HEK293 (cell line): Measurements from ENCODE around the gene KCNC4.

Experiments used
- CTCF ChIA-PET: fragments of 350-600 bp; formaldehyde crosslinking; extraction: SDS; loops from one replicate; lab custom pipeline; 2021; ENCODE audit warnings: antibody characterized with exemption; lab: Yijun Ruan, JAX
- POLR2A ChIA-PET: fragments of 300-600 bp; formaldehyde crosslinking; extraction: SDS; loops from one replicate; lab custom pipeline; 2020; ENCODE audit warnings: antibody characterized with exemption, inconsistent platforms; lab: Yijun Ruan, JAX
- H3K27ac ChIP-seq: fragments of 200-500 bp; sonication (Bioruptor generic); 2 replicates; pipeline ENCODE4 v1.5.1; 2014; ENCODE audit warnings: low read depth, low read length, control low read depth, inconsistent platforms; ENCODE audit errors: extremely low read depth
- H3K36me3 ChIP-seq, 2 experiments: fragments of 200-500 bp in 1 of 2; sonication (Bioruptor generic) in 1 of 2; 1 replicate in 1 of 2; 2 replicates in 1 of 2; pipeline ENCODE4 v1.5.1; 2014 to 2017; ENCODE audit warnings: inconsistent platforms in 2 of 2, low read length in 2 of 2; ENCODE audit not compliant: control insufficient read depth in 2 of 2, insufficient read depth in 1 of 2
- H3K4me1 ChIP-seq: fragments of 200-500 bp; sonication (Bioruptor generic); 2 replicates; pipeline ENCODE4 v1.5.1; 2014; ENCODE audit warnings: mild to moderate bottlenecking, low read length, inconsistent platforms; ENCODE audit not compliant: control insufficient read depth, insufficient read depth
- H3K4me3 ChIP-seq: 2 replicates; pipeline ENCODE4 v1.5.1; 2011; ENCODE audit warnings: low read depth, mild to moderate bottlenecking, control low read depth, low read length, moderate library complexity
- H3K9me3 ChIP-seq: fragments of 200-500 bp; sonication (Bioruptor generic); 2 replicates; pipeline ENCODE4 v1.5.1; 2014; ENCODE audit warnings: low read depth, low read length, inconsistent platforms; ENCODE audit not compliant: control insufficient read depth, insufficient read depth
- CTCF ChIP-seq: fragments of 450-650 bp; formaldehyde crosslinking; IDR thresholded peaks from 2 replicates; pipeline ENCODE4 v1.5.1; 2016; ENCODE audit warnings: missing biosample characterization, missing genetic modification characterization
- INSM2 ChIP-seq: fragments of 450-650 bp; formaldehyde crosslinking; IDR thresholded peaks from 2 replicates; pipeline ENCODE4 v1.5.1; 2016; ENCODE audit warnings: missing biosample characterization, missing genetic modification characterization
- KLF1 ChIP-seq: fragments of 450-650 bp; formaldehyde crosslinking; IDR thresholded peaks from 2 replicates; pipeline ENCODE4 v1.5.1; 2016; ENCODE audit warnings: missing biosample characterization, missing genetic modification characterization
- MYNN ChIP-seq: fragments of 450-650 bp; formaldehyde crosslinking; IDR thresholded peaks from 2 replicates; pipeline ENCODE4 v1.5.1; 2016; ENCODE audit warnings: missing biosample characterization, missing genetic modification characterization, borderline replicate concordance
- PBX3 ChIP-seq: sonication (generic); formaldehyde crosslinking; IDR thresholded peaks from 2 replicates; pipeline ENCODE4 v1.8.1; 2022; ENCODE audit warnings: mild to moderate bottlenecking, moderate library complexity, missing genetic modification reagents
- PRDM4 ChIP-seq: fragments of 450-650 bp; formaldehyde crosslinking; IDR thresholded peaks from 2 replicates; pipeline ENCODE4 v1.5.1; 2017; ENCODE audit warnings: missing biosample characterization, missing genetic modification characterization
- SP7 ChIP-seq: fragments of 450-650 bp; formaldehyde crosslinking; IDR thresholded peaks from 2 replicates; pipeline ENCODE4 v1.5.1; 2016; ENCODE audit warnings: missing biosample characterization, missing genetic modification characterization
- TRIM28 ChIP-seq: IDR thresholded peaks from 2 replicates; pipeline ENCODE4 v1.6.1; 2011; ENCODE audit warnings: low read length, control low read depth, borderline replicate concordance
- ZNF10 ChIP-seq: fragments of 450-650 bp; formaldehyde crosslinking; IDR thresholded peaks from 2 replicates; pipeline ENCODE4 v1.5.1; 2017; ENCODE audit warnings: missing biosample characterization, missing genetic modification characterization
- ZNF16 ChIP-seq: fragments of 450-650 bp; formaldehyde crosslinking; IDR thresholded peaks from 2 replicates; pipeline ENCODE4 v1.5.1; 2016; ENCODE audit warnings: low read depth, missing biosample characterization, missing genetic modification characterization
- ZNF404 ChIP-seq: fragments of 450-650 bp; formaldehyde crosslinking; IDR thresholded peaks from 2 replicates; pipeline ENCODE4 v1.5.1; 2017; ENCODE audit warnings: missing biosample characterization, missing genetic modification characterization
- ZNF48 ChIP-seq: fragments of 450-650 bp; formaldehyde crosslinking; IDR thresholded peaks from 2 replicates; pipeline ENCODE4 v1.5.1; 2016; ENCODE audit warnings: missing biosample characterization, missing genetic modification characterization
- ZNF518A ChIP-seq: fragments of 450-650 bp; formaldehyde crosslinking; conservative IDR thresholded peaks from 2 replicates; pipeline ENCODE4 v1.5.1; 2016; ENCODE audit warnings: low read depth, missing biosample characterization, missing genetic modification characterization
- ZNF555 ChIP-seq: fragments of 450-650 bp; formaldehyde crosslinking; conservative IDR thresholded peaks from 2 replicates; pipeline ENCODE4 v1.5.1; 2017; ENCODE audit warnings: missing biosample characterization, mild to moderate bottlenecking, missing genetic modification characterization, inconsistent platforms
- ZNF791 ChIP-seq: fragments of 450-650 bp; formaldehyde crosslinking; IDR thresholded peaks from 2 replicates; pipeline ENCODE4 v1.5.1; 2016; ENCODE audit warnings: missing biosample characterization, missing genetic modification characterization
- ZSCAN16 ChIP-seq: fragments of 450-650 bp; formaldehyde crosslinking; IDR thresholded peaks from 2 replicates; pipeline ENCODE4 v1.5.1; 2016; ENCODE audit warnings: missing biosample characterization, missing genetic modification characterization
- ZSCAN23 ChIP-seq: fragments of 450-650 bp; formaldehyde crosslinking; IDR thresholded peaks from 2 replicates; pipeline ENCODE4 v1.5.1; 2016; ENCODE audit warnings: missing biosample characterization, missing genetic modification characterization
- ZSCAN4 ChIP-seq: fragments of 450-650 bp; formaldehyde crosslinking; IDR thresholded peaks from 2 replicates; pipeline ENCODE4 v1.5.1; 2017; ENCODE audit warnings: missing biosample characterization, missing genetic modification characterization

The KCNC4 gene

GRCh38 chr1:110242062-110242461 is 31.9 kb downstream of the KCNC4 start (continued):
- no peak for TF ChIP-seq ZNF518A (tag by site-specific recombination)
- no peak for TF ChIP-seq ZNF16 (tag by site-specific recombination)
- no peak for TF ChIP-seq ZSCAN4 (tag by site-specific recombination)
- no peak for TF ChIP-seq CTCF (tag by site-specific recombination)

GRCh38 chr1:110242731-110243130 is 32.6 kb downstream of the KCNC4 start:
- POLR2A ChIA-PET: no interaction called here
- H3K4me3 ChIP-seq: no peak overlapping the region
- CTCF ChIA-PET: interaction anchor here (3.5 kb wide), 1 partner anchor 34 kb away, joined by 15 read pairs; no protein-coding TSS in a partner anchor
- H3K4me1 ChIP-seq: no peaks in the 10 kb centered on the region
- no peak overlapping the region for H3K27ac ChIP-seq
- TF ChIP-seq ZNF791 (tag by site-specific recombination) (no peak), MYNN (tag by site-specific recombination) (no peak), PBX3 (CRISPR knock-in tag) (no peak), ZNF555 (tag by site-specific recombination) (no peak)
- H3K9me3 ChIP-seq: no peaks in the 10 kb centered on the region
- H3K36me3 ChIP-seq: peaks cover 0 to 6% of the 10 kb centered on the region in 2 experiments; a peak in 1 of 3 replicates

- Histone ChIP-seq H3K9me3 (no peaks in the 10 kb centered on the region), H3K4me1 (no peaks in the 10 kb centered on the region), H3K4me3 (no peak overlapping the region), H3K36me3 (peaks cover 0 to 4% of the 10 kb centered on the region in 2 experiments; a peak in 1 of 3 replicates), H3K27ac (no peak overlapping the region)
- POLR2A ChIA-PET: no interaction called here
- CTCF ChIA-PET: interaction anchor here (3.0 to 3.5 kb wide), 2 partner anchors 35 to 70 kb away, joined by 11 to 15 read pairs; no protein-coding TSS in a partner anchor
- TF ChIP-seq TRIM28 (no peak), KLF1 (tag by site-specific recombination) (no peak), ZSCAN16 (no peak), ZNF10 (tag by site-specific recombination) (no peak), ZNF404 (no peak), INSM2 (tag by site-specific recombination) (no peak), ZSCAN23 (tag by site-specific recombination) (no peak), SP7 (tag by site-specific recombination) (no peak), PRDM4 (tag by site-specific recombination) (no peak), ZNF48 (tag by site-specific recombination) (no peak)
Observed at GRCh38 chr1:110243146-110243545, 33.0 kb downstream of the KCNC4 start.
